ENCODE results near the gene CLDN3.

DNA sequence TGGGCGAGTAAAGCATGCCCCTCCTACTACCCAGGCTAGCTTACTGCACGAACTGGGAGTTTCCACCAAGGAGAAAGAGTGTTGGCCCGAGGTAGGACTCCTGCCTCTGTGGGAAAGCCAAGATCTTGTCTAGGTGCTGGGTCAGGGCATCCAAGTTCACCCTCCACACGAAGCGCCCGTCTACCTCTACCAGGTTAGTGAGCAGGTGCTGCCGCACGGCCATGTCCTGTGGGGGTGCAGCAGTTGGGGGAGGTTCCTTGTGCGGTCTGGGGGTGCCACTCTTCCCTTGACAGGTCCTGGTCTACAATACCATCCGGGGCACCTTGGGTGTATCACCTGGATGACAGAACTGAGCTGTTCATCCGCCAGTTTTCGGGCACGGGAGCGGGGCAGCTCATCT lies 33.2 kb downstream of the CLDN3 start:
- TF ChIP-seq, protein P1, sequence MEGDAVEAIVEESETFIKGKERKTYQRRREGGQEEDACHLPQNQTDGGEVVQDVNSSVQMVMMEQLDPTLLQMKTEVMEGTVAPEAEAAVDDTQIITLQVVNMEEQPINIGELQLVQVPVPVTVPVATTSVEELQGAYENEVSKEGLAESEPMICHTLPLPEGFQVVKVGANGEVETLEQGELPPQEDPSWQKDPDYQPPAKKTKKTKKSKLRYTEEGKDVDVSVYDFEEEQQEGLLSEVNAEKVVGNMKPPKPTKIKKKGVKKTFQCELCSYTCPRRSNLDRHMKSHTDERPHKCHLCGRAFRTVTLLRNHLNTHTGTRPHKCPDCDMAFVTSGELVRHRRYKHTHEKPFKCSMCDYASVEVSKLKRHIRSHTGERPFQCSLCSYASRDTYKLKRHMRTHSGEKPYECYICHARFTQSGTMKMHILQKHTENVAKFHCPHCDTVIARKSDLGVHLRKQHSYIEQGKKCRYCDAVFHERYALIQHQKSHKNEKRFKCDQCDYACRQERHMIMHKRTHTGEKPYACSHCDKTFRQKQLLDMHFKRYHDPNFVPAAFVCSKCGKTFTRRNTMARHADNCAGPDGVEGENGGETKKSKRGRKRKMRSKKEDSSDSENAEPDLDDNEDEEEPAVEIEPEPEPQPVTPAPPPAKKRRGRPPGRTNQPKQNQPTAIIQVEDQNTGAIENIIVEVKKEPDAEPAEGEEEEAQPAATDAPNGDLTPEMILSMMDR (conservative IDR thresholded peaks at IDR 0.05; ENCODE audit: low read depth, low read length) = no peak
- no peak for TF ChIP-seq EZH2 (IDR thresholded peaks at IDR 0.05; ENCODE audit: low read length, unreplicated experiment)
- no peak for TF ChIP-seq EZH2phosphoT487 (IDR thresholded peaks at IDR 0.05; ENCODE audit: borderline replicate concordance, low read length)
